Prostate gland (tissue), 2 donors: ENCODE measurements around the gene RPL7L1.

Source experiments
- CTCF ChIP-seq, 4 experiments: fragments of 200-600 bp in 2 of 4; fragments of 450-650 bp in 2 of 4; sonication (generic) in 2 of 4; IDR thresholded peaks; 1 replicate in 3 of 4; 2 replicates in 1 of 4; pipeline ENCODE4 v1.5.1; 2016 to 2019; ENCODE audit warnings: antibody characterized with exemption in 4 of 4, mild to moderate bottlenecking in 2 of 4, moderate library complexity in 2 of 4
- POLR2AphosphoS5 ChIP-seq: sonication (generic); formaldehyde crosslinking; IDR thresholded peaks from one replicate; pipeline ENCODE4 v1.6.1; 2017; ENCODE audit warnings: antibody characterized with exemption

- no peak for TF ChIP-seq CTCF (IDR thresholded peaks at IDR 0.05)
- no peak for TF ChIP-seq POLR2AphosphoS5
Observed at GRCh38 chr6:42864602-42865001, 14.8 kb upstream of the RPL7L1 start.
